Dendritic cell treated with granulocyte-macrophage colony-stimulating factor and Interleukin-4, amounts not matched to agents 40 ng/mL and 50 ng/mL, for 4 days (primary cell): ENCODE data around the gene TMEM242.

Experiments used
- H3K27ac Mint-ChIP-seq: one replicate; pipeline ENCODE4 v1.8.0; 2022; ENCODE audit warnings: mild to moderate bottlenecking, mixed read lengths
- H3K27me3 Mint-ChIP-seq: one replicate; pipeline ENCODE4 v1.8.0; 2022; ENCODE audit warnings: mild to moderate bottlenecking, mixed read lengths
- H3K36me3 Mint-ChIP-seq: one replicate; pipeline ENCODE4 v1.8.0; 2022; ENCODE audit warnings: low read depth, mixed read lengths
- H3K4me1 Mint-ChIP-seq: one replicate; pipeline ENCODE4 v1.8.0; 2022; ENCODE audit warnings: low read depth, mixed read lengths
- H3K4me3 Mint-ChIP-seq: one replicate; pipeline ENCODE4 v1.8.0; 2022; ENCODE audit warnings: mild to moderate bottlenecking, moderate library complexity, mixed read lengths
- H3K9me3 Mint-ChIP-seq: one replicate; pipeline ENCODE4 v1.8.0; 2022; ENCODE audit warnings: mixed read lengths
- intact Hi-C: fragments of 100-400 bp; cut with micrococcal nuclease; formaldehyde crosslinking; loops from one replicate; pipeline ENCODE4 v1.15.0; 2022

Gene TMEM242

GRCh38 chr6:157267109-157267611, 56.2 kb downstream of the TMEM242 start:
- Mint-ChIP-seq H3K4me1 (no peaks in the 10 kb centered on the region), H3K4me3 (no peak overlapping the region), H3K9me3 (peaks cover 11% of the 10 kb centered on the region), H3K36me3 (no peaks in the 10 kb centered on the region), H3K27ac (no peak overlapping the region), H3K27me3 (peaks cover 2% of the 10 kb centered on the region)
- intact Hi-C loops = no loop called here

- no peak overlapping the region for H3K27ac Mint-ChIP-seq
- no peak overlapping the region for H3K4me3 Mint-ChIP-seq
- no peaks in the 10 kb centered on the region for H3K4me1 Mint-ChIP-seq
- intact Hi-C loops = no loop called here
- H3K9me3 Mint-ChIP-seq = peaks cover 11% of the 10 kb centered on the region
- H3K27me3 Mint-ChIP-seq = peaks cover 2% of the 10 kb centered on the region
- H3K36me3 Mint-ChIP-seq = no peaks in the 10 kb centered on the region
Measured at GRCh38 chr6:157266274-157267101, 56.8 kb downstream of the TMEM242 start.

DNA sequence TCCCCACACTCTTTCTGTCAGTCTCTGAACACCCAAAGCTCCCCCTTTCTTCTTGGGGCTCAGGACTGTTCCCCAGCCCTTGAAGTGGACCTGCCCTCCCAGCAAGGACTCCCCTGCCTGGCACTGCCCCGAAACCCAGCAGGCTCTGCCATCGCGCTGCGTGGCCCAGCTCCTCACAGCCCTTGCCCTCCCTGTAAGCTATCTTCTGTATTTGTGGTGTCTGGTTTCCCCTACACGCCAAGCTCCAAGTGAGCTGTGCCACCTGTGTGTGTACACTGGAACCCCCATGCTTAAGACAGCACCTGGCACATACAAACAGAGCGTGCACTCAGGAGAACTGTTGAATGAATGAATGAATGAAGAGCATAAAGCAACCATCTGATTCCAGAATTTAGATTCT, 57.7 kb downstream of the TMEM242 start:
- intact Hi-C loops = no loop called here
- Mint-ChIP-seq H3K36me3 (no peaks in the 10 kb centered on the region), H3K4me3 (no peak overlapping the region), H3K4me1 (no peaks in the 10 kb centered on the region), H3K27ac (no peak overlapping the region), H3K9me3 (peaks cover 9% of the 10 kb centered on the region), H3K27me3 (peaks cover 2% of the 10 kb centered on the region)

- Mint-ChIP-seq H3K36me3 (no peaks in the 10 kb centered on the region), H3K27ac (no peak overlapping the region), H3K4me3 (no peak overlapping the region), H3K9me3 (peaks cover 5% of the 10 kb centered on the region), H3K27me3 (peaks cover 2% of the 10 kb centered on the region), H3K4me1 (no peaks in the 10 kb centered on the region)
- intact Hi-C loops = no loop called here
Measured at GRCh38 chr6:157265186-157265585, 58.1 kb downstream of the TMEM242 start.

- Mint-ChIP-seq H3K4me1 (no peaks in the 10 kb centered on the region), H3K36me3 (no peaks in the 10 kb centered on the region), H3K27me3 (peaks cover 2% of the 10 kb centered on the region), H3K9me3 (no peaks in the 10 kb centered on the region), H3K4me3 (no peak overlapping the region), H3K27ac (no peak overlapping the region)
- intact Hi-C loops = no loop called here
Measured at GRCh38 chr6:157264701-157265100, 58.6 kb downstream of the TMEM242 start.

GRCh38 chr6:157263881-157264397, 59.4 kb downstream of the TMEM242 start:
- Mint-ChIP-seq H3K36me3 (no peaks in the 10 kb centered on the region), H3K9me3 (no peaks in the 10 kb centered on the region), H3K4me1 (no peaks in the 10 kb centered on the region), H3K4me3 (no peak overlapping the region), H3K27ac (no peak overlapping the region), H3K27me3 (peaks cover 4% of the 10 kb centered on the region)
- intact Hi-C loops = no loop called here

GRCh38 chr6:157263146-157263545, 60.2 kb downstream of the TMEM242 start:
- H3K36me3 Mint-ChIP-seq = no peaks in the 10 kb centered on the region
- intact Hi-C loops = no loop called here
- no peaks in the 10 kb centered on the region for H3K9me3 Mint-ChIP-seq
- H3K27ac Mint-ChIP-seq = no peak overlapping the region
- no peak overlapping the region for H3K4me3 Mint-ChIP-seq
- H3K27me3 Mint-ChIP-seq = peaks cover 5% of the 10 kb centered on the region
- H3K4me1 Mint-ChIP-seq = no peaks in the 10 kb centered on the region

DNA sequence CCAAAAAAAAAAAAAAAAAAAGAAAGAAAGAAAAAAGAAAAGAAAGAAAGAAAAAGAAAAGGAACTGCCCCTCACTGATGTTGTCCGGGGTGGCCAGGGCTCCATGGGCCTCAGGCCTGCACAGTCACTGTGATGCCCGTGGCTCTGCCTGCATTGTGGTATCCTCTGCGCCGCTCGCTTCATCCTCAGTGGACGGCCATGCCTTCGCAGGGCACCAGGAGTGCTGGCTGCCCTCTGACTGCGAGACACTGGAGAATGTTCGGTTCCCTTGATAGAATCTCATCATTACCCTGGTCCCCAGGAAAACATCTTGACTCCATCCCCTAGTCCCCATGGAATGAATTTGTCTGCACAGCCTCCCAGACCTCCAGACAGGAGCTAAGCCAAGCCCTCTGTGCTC, 61.7 kb downstream of the TMEM242 start:
- H3K4me3 Mint-ChIP-seq = no peak overlapping the region

DNA sequence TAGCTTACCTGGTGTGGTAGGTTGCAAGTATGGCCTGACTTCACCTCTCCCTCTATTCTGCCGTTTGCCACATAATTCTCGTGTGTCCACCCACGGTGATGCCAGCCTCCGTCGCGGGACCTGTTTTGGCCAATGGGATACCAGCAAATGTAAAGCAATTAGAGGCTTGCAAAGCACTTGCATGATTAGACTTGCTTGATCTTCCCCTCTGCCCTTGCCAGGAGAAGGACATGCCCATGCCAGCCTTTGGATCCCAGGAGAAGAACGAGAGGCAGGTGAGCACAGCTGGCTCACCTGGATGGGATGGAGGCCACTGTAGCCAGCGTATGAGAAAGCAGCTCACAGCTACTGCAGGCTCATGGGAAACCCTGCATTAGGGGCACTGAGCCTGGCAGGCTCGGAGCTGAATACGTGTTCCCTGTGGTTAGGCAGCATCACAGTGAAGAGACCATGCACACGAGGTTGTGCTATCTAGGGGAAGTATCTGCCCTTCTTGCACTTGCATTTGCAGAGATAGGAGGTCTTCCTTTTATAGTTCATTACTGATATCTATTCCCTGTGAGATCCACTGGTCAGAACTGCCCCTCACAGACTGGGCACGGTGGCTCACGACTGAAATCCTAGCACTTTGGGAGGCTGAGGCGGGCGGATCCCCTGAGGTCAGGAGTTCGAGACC, 62.4 kb downstream of the TMEM242 start:
- Mint-ChIP-seq H3K4me1 (no peaks in the 10 kb centered on the region), H3K27me3 (peaks cover 7% of the 10 kb centered on the region), H3K27ac (no peak overlapping the region), H3K4me3 (no peak overlapping the region), H3K36me3 (no peaks in the 10 kb centered on the region), H3K9me3 (no peaks in the 10 kb centered on the region)
- intact Hi-C loops = no loop called here

More for the DNA sequence above, 61.7 kb downstream of the TMEM242 start:
- no peak overlapping the region for H3K27ac Mint-ChIP-seq
- peaks cover 5% of the 10 kb centered on the region for H3K27me3 Mint-ChIP-seq
- H3K36me3 Mint-ChIP-seq = no peaks in the 10 kb centered on the region
- no peaks in the 10 kb centered on the region for H3K9me3 Mint-ChIP-seq
- intact Hi-C loops = no loop called here
- no peaks in the 10 kb centered on the region for H3K4me1 Mint-ChIP-seq

- intact Hi-C loops = no loop called here
- peaks cover 5% of the 10 kb centered on the region for H3K27me3 Mint-ChIP-seq
- no peak overlapping the region for H3K27ac Mint-ChIP-seq
- H3K4me3 Mint-ChIP-seq = no peak overlapping the region
- H3K4me1 Mint-ChIP-seq = no peaks in the 10 kb centered on the region
- no peaks in the 10 kb centered on the region for H3K9me3 Mint-ChIP-seq
- H3K36me3 Mint-ChIP-seq = no peaks in the 10 kb centered on the region
Measured at GRCh38 chr6:157259443-157259842, 63.9 kb downstream of the TMEM242 start.

- intact Hi-C loops = no loop called here
- peaks cover 5% of the 10 kb centered on the region for H3K27me3 Mint-ChIP-seq
- H3K4me3 Mint-ChIP-seq = no peak overlapping the region
- H3K36me3 Mint-ChIP-seq = no peaks in the 10 kb centered on the region
- no peaks in the 10 kb centered on the region for H3K4me1 Mint-ChIP-seq
- H3K27ac Mint-ChIP-seq = no peak overlapping the region
- H3K9me3 Mint-ChIP-seq = no peaks in the 10 kb centered on the region
Measured at GRCh38 chr6:157258878-157259277, 64.4 kb downstream of the TMEM242 start.

GRCh38 chr6:157255079-157255478, 68.2 kb downstream of the TMEM242 start:
- Mint-ChIP-seq H3K4me3 (no peak overlapping the region), H3K4me1 (no peaks in the 10 kb centered on the region), H3K27me3 (peaks cover 9% of the 10 kb centered on the region), H3K27ac (no peak overlapping the region), H3K9me3 (no peaks in the 10 kb centered on the region), H3K36me3 (no peaks in the 10 kb centered on the region)
- intact Hi-C loops = no loop called here

GRCh38 chr6:157254538-157254937, 68.8 kb downstream of the TMEM242 start:
- intact Hi-C loops = no loop called here
- H3K27me3 Mint-ChIP-seq = peaks cover 10% of the 10 kb centered on the region
- H3K36me3 Mint-ChIP-seq = no peaks in the 10 kb centered on the region
- no peaks in the 10 kb centered on the region for H3K4me1 Mint-ChIP-seq
- H3K9me3 Mint-ChIP-seq = no peaks in the 10 kb centered on the region
- no peak overlapping the region for H3K27ac Mint-ChIP-seq
- no peak overlapping the region for H3K4me3 Mint-ChIP-seq

- Mint-ChIP-seq H3K4me3 (no peak overlapping the region), H3K27me3 (peaks cover 13% of the 10 kb centered on the region), H3K27ac (no peak overlapping the region), H3K4me1 (no peaks in the 10 kb centered on the region), H3K36me3 (no peaks in the 10 kb centered on the region), H3K9me3 (peaks cover 3% of the 10 kb centered on the region)
- intact Hi-C loops = no loop called here
Measured at GRCh38 chr6:157253699-157254098, 69.6 kb downstream of the TMEM242 start.
